Thyroid gland (tissue), 4 donors: ENCODE results near the gene DPP10. TPM values are rescaled to one million over a fixed set of nuclear protein-coding genes. Genes with fewer than 3 reads are reported as not detected.
"Not testable (repeated sequence)": the region's sequence is repeated elsewhere in the genome, so short reads cannot be mapped to it uniquely, and the experiment has no call there.

ENCODE experiments used
- DNase-seq, 2 donors: peaks; one replicate each; pipeline ENCODE4 v3.0.0-alpha.2; 2019
- H3K27ac ChIP-seq, 3 donors: fragments of 200-600 bp; sonication (generic); 1 replicate in 2 of 3; 2 replicates in 1 of 3; pipeline ENCODE4 v1.5.1; 2016 to 2019; ENCODE audit warnings: mild to moderate bottlenecking in 1 of 3, moderate library complexity in 1 of 3
- H3K27me3 ChIP-seq: fragments of 200-600 bp; sonication (generic); one replicate; pipeline ENCODE4 v1.5.1; 2019
- H3K36me3 ChIP-seq, 2 donors: fragments of 200-600 bp; sonication (generic); one replicate each; pipeline ENCODE4 v1.5.1; 2016 to 2019
- H3K4me1 ChIP-seq, 2 donors: fragments of 200-600 bp; sonication (generic); one replicate each; pipeline ENCODE4 v1.5.1; 2017 to 2019
- H3K4me3 ChIP-seq, 3 donors: fragments of 200-600 bp; sonication (generic); replicated peaks in 1 of 3; 1 replicate in 2 of 3; 2 replicates in 1 of 3; pipeline ENCODE4 v1.5.1; 2016; ENCODE audit warnings: mild to moderate bottlenecking in 1 of 3
- H3K9me3 ChIP-seq: fragments of 200-600 bp; sonication (generic); one replicate; pipeline ENCODE4 v1.5.1; 2017
- CTCF ChIP-seq, 6 experiments: fragments of 200-600 bp in 3 of 6; fragments of 450-650 bp in 3 of 6; sonication (generic) in 3 of 6; IDR thresholded peaks; one replicate each; pipeline ENCODE4 v1.5.1; 2016 to 2019; ENCODE audit warnings: antibody characterized with exemption in 6 of 6, mild to moderate bottlenecking in 2 of 6, inconsistent platforms in 1 of 6, moderate library complexity in 1 of 6
- POLR2A ChIP-seq, 2 donors: fragments of 450-650 bp; IDR thresholded peaks; one replicate each; pipeline ENCODE4 v1.6.1; 2017; ENCODE audit warnings: antibody characterized with exemption in 2 of 2, mild to moderate bottlenecking in 2 of 2, moderate library complexity in 1 of 2
- WGBS, 2 donors: methylation state at CpG; one replicate each; pipeline ENCODE4 v1.1.5; 2017; 5-methylcytosine and 5-hydroxymethylcytosine counted together
- intact Hi-C: fragments of 100-400 bp; cut with DNase I; formaldehyde crosslinking; loops from one replicate; pipeline ENCODE4 v1.15.1; 2023
- total RNA-seq, 4 donors: library from RNA; depleted of rRNA; stranded (reverse); fragments of >200 nt; gene quantifications; one replicate each; pipeline ENCODE4 v1.2.3, GENCODE V29; 2016

The DPP10 gene
- total RNA-seq, 4 donors from 2014 or later: 0.63 to 1.3 TPM; not detected in 2

DNA sequence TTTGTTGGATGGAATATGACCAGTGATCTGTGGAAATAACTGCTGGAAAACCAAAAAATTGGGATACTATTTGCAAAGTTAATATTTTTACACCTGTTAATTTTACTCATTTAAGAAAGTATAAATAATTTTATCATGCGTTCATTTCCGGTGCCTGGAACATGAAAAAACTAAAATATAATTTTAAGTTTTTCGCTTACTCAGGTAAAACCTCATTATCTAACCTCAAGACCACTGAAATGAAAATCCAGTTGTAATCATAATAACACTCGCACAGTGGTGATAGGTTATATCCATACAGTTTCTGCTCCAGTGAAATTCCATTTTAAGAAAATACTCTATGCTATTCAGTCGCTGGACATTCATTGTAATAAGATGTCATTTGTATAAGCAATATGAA lies 517.9 kb downstream of the DPP10 start:
- no peaks in the 10 kb centered on the region for H3K9me3 ChIP-seq
- no peak for DNase-seq
- 82 to 93% methylated on average over 5 of the region's 5 CpGs for WGBS, 2 donors
- no peaks in the 10 kb centered on the region for H3K4me1 ChIP-seq
- intact Hi-C loops: no loop called here
- no peaks in the 10 kb centered on the region for H3K27me3 ChIP-seq
- TF ChIP-seq CTCF (IDR thresholded peaks at IDR 0.05) (no peak), POLR2A (IDR thresholded peaks at IDR 0.05) (no peak)
- H3K4me3 ChIP-seq: no peak overlapping the region
- no peaks in the 10 kb centered on the region for H3K36me3 ChIP-seq
- H3K27ac ChIP-seq: no peak overlapping the region

GRCh38 chr2:114962532-114962931 lies 520.1 kb downstream of the DPP10 start:
- TF ChIP-seq CTCF (IDR thresholded peaks at IDR 0.05): no peak
- TF ChIP-seq POLR2A (IDR thresholded peaks at IDR 0.05): no peak
- H3K27me3 ChIP-seq: no peaks in the 10 kb centered on the region
- intact Hi-C loops: no loop called here
- no peaks in the 10 kb centered on the region for H3K36me3 ChIP-seq
- DNase-seq: no peak
- H3K4me1 ChIP-seq: no peaks in the 10 kb centered on the region
- no peak overlapping the region for H3K27ac ChIP-seq
- H3K9me3 ChIP-seq: no peaks in the 10 kb centered on the region
- WGBS, 2 donors: 87 to 90% methylated on average over 3 of the region's 3 CpGs
- H3K4me3 ChIP-seq: no peak overlapping the region

GRCh38 chr2:114968748-114969400 lies 526.4 kb downstream of the DPP10 start:
- no peaks in the 10 kb centered on the region for H3K9me3 ChIP-seq

DNA sequence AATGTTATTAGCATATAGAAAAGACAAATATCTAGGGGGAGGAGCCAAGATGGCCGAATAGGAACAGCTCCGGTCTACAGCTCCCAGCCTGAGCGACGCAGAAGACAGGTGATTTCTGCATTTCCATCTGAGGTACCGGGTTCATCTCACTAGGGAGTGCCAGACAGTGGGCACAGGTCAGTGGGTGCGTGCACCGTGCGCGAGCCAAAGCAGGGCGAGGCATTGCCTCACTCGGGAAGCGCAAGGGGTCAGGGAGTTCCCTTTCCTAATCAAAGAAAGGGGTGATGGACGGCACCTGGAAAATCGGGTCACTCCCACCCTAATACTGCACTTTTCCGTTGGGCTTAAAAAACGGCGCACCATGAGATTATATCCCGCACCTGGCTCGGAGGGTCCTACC lies 561.9 kb downstream of the DPP10 start:
- intact Hi-C loops, DNase-seq, H3K4me3 ChIP-seq, H3K27ac ChIP-seq, H3K36me3 ChIP-seq, H3K4me1 ChIP-seq, H3K27me3 ChIP-seq, H3K9me3 ChIP-seq: not testable (repeated sequence)
- WGBS, 2 donors: 89 to 92% methylated on average over 17 to 19 of the region's 19 CpGs

More at GRCh38 chr2:114968748-114969400, 526.4 kb downstream of the DPP10 start:
- Histone ChIP-seq H3K4me1 (no peaks in the 10 kb centered on the region), H3K27me3 (no peaks in the 10 kb centered on the region), H3K36me3 (no peaks in the 10 kb centered on the region), H3K27ac (no peak overlapping the region), H3K4me3 (no peak overlapping the region)
- intact Hi-C loops: no loop called here
- 68 to 82% methylated on average over 2 of the region's 2 CpGs for WGBS, 2 donors
- TF ChIP-seq POLR2A (IDR thresholded peaks at IDR 0.05) (no peak), CTCF (IDR thresholded peaks at IDR 0.05) (no peak)
- no peak for DNase-seq

DNA sequence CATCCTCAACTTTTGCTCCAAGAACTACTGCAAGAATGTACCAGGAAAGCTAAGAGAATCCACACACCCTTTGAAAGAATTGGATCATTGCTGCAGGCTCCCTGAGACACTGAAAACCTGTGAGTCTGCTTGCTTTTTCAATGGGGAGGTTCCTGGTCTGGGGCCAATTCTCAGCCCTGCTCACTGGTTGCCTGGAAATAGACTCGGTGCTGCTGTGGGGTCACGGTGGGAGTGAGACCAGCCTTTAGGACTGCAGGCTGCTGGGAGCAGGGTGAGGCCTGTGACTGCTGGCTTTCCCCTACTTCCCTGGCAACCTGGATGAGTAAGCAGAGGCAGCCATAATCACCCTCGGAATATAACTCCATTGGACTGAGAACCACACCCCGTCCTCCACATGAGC lies 569.3 kb downstream of the DPP10 start:
- Histone ChIP-seq H3K4me3 (no peak overlapping the region), H3K9me3 (no peaks in the 10 kb centered on the region), H3K4me1 (no peaks in the 10 kb centered on the region), H3K36me3 (no peaks in the 10 kb centered on the region), H3K27ac (no peak overlapping the region), H3K27me3 (no peaks in the 10 kb centered on the region)
- no peak for DNase-seq
- intact Hi-C loops: no loop called here
- no peak for TF ChIP-seq CTCF (IDR thresholded peaks at IDR 0.05)
- TF ChIP-seq POLR2A (IDR thresholded peaks at IDR 0.05): no peak
- 74 to 96% methylated on average over 3 to 4 of the region's 4 CpGs for WGBS, 2 donors

DNA sequence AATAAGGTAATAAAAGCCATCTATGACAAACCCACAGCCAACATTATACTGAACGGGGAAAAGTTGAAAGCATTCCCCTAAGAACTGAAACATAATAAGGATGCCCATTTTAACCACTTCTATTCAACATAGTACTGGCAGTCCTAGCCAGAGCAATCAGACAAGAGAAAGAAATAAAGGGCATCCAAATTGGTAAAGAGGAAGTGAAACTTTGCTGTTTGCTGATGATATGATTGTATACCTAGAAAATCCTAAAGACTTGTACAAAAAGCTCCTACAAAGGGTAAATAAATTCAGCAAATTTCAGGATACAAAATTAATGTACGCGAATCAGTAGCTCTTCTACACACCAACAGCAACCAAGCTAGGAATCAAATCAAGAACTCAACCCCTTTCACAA lies 579.6 kb downstream of the DPP10 start:
- WGBS, 2 donors: 93 to 95% methylated on average over 3 of the region's 3 CpGs
- H3K36me3 ChIP-seq, DNase-seq, H3K9me3 ChIP-seq, H3K27me3 ChIP-seq, H3K4me1 ChIP-seq, H3K4me3 ChIP-seq, intact Hi-C loops, H3K27ac ChIP-seq: not testable (repeated sequence)
